ENCODE results near the gene LARP6.

LARP6 gene

GRCh38 chr15:70853973-70854665 lies at the start of gene LARP6:
TSS of gene LARP6 (minus strand) at chr15:70854157. CDS start at chr15:70854088, 69 bp downstream.
- H3K27ac Mint-ChIP-seq, result peak within 1 kb of the TSS; percentile 94 to 98 (median 97)
- H3K4me3 Mint-ChIP-seq, result peak within 1 kb of the TSS; percentile 98 to 100 (median 100)
- H3K27me3 Mint-ChIP-seq (ENCODE audit: low read depth), result no peaks in the 10 kb centered on the region
- peaks cover 23% of the 10 kb centered on the region for H3K36me3 Mint-ChIP-seq (ENCODE audit: low read depth)
- H3K4me1 Mint-ChIP-seq, result peaks cover 34% of the 10 kb centered on the region
- TF ChIP-seq CTCF (IDR thresholded peaks at IDR 0.05; ENCODE audit: unreplicated experiment in 3 of 3), result no peak
- no peaks in the 10 kb centered on the region for H3K9me3 Mint-ChIP-seq

- Mint-ChIP-seq H3K27me3 (ENCODE audit: low read depth) (no peaks in the 10 kb centered on the region), H3K9me3 (no peaks in the 10 kb centered on the region), H3K4me3 (no peak overlapping the region), H3K4me1 (no peaks in the 10 kb centered on the region), H3K27ac (no peak overlapping the region), H3K36me3 (ENCODE audit: low read depth) (peaks cover 40% of the 10 kb centered on the region)
- TF ChIP-seq CTCF (IDR thresholded peaks at IDR 0.05; ENCODE audit: unreplicated experiment in 3 of 3), result no peak
Observed at GRCh38 chr15:70902107-70902506, 48.1 kb upstream of the LARP6 start.

GRCh38 chr15:70892912-70893560 lies 39.1 kb upstream of the LARP6 start:
- peak; percentile 54 to 60 (median 55) for TF ChIP-seq CTCF (IDR thresholded peaks at IDR 0.05; ENCODE audit: unreplicated experiment in 3 of 3)
- peak overlapping the region; percentile 89 to 95 (median 93) for H3K27ac Mint-ChIP-seq
- peak overlapping the region; percentile 95 to 98 (median 96) for H3K4me3 Mint-ChIP-seq
- peaks cover 26% of the 10 kb centered on the region for H3K4me1 Mint-ChIP-seq
- H3K27me3 Mint-ChIP-seq (ENCODE audit: low read depth), result no peaks in the 10 kb centered on the region
- H3K9me3 Mint-ChIP-seq, result no peaks in the 10 kb centered on the region
- H3K36me3 Mint-ChIP-seq (ENCODE audit: low read depth), result peaks cover 5% of the 10 kb centered on the region

GRCh38 chr15:70892002-70892911 lies 38.3 kb upstream of the LARP6 start, which contains the start of the genes LRRC49 and THAP10:
TSS of gene LRRC49 (plus strand) at chr15:70892826. CDS start at chr15:70892895, 69 bp downstream.
TSS of gene THAP10 (minus strand) at chr15:70892433. CDS start at chr15:70892272, 161 bp downstream.
- TF ChIP-seq CTCF (IDR thresholded peaks at IDR 0.05; ENCODE audit: unreplicated experiment in 3 of 3), result no peak
- H3K36me3 Mint-ChIP-seq (ENCODE audit: low read depth), result peaks cover 5% of the 10 kb centered on the region
- H3K9me3 Mint-ChIP-seq, result no peaks in the 10 kb centered on the region
- H3K27ac Mint-ChIP-seq, result peak within 1 kb of the TSS; percentile 89 to 95 (median 93)
- H3K27me3 Mint-ChIP-seq (ENCODE audit: low read depth), result no peaks in the 10 kb centered on the region
- peak within 1 kb of the TSS; percentile 95 to 98 (median 96) for H3K4me3 Mint-ChIP-seq
- peaks cover 26% of the 10 kb centered on the region for H3K4me1 Mint-ChIP-seq

GRCh38 chr15:70882361-70882760 lies 28.4 kb upstream of the LARP6 start:
- Mint-ChIP-seq H3K4me1 (no peaks in the 10 kb centered on the region), H3K4me3 (no peak overlapping the region), H3K36me3 (ENCODE audit: low read depth) (no peaks in the 10 kb centered on the region), H3K9me3 (no peaks in the 10 kb centered on the region), H3K27ac (no peak overlapping the region), H3K27me3 (ENCODE audit: low read depth) (no peaks in the 10 kb centered on the region)
- no peak for TF ChIP-seq CTCF (IDR thresholded peaks at IDR 0.05; ENCODE audit: unreplicated experiment in 3 of 3)

Data from nephron (organoid).